DND-41 (cell line): ENCODE results near the gene KIF22.

Source experiments
- EZH2 ChIP-seq: IDR thresholded peaks from 3 replicates; pipeline ENCODE4 v1.6.1; 2012; ENCODE audit warnings: borderline replicate concordance, low read depth, mild to moderate bottlenecking, moderate library complexity, low read length, inconsistent platforms; ENCODE audit not compliant: severe bottlenecking
- TF ChIP-seq, protein P1 (sequence below): IDR thresholded peaks from 2 replicates; pipeline ENCODE4 v1.5.1; 2012; ENCODE audit warnings: borderline replicate concordance, low read length, moderate library complexity, mild to moderate bottlenecking; ENCODE audit not compliant: poor library complexity, severe bottlenecking; ENCODE audit errors: extremely low read depth

DNA sequence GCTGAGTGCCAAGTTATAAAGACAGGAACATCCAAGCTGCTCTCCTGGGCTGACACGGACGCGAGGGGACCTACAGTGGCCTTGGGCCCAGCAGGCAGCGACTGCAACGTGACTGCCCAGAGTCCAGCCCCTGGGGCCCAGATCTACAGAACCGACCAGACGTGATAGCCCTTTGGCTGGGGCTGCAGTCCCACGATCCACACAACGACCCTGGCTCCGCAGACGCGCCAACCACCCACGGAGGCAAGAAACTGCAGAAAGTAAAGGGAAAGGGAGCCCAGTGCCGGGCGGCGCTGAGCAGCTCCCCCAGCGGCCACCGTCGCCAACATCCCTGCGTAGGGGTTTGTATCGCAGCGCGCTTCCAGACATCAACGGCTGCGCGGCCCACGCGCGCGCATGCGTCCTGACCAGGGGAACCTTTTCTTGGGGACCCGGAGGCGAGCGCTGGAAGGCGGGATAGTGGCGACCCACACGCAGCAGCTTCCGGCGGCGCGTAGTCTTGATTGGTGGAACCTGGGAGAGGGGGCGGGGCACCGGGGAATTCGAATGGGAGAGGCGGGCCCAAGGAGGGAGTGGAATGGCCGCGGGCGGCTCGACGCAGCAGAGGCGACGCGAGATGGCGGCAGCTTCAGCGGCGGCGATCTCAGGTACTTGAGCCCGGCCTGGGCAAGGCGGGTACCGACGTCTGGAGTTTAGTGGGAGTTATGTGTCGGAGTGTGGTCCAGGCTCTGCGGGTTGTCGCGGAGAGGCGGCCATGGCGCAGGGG, at the start of gene KIF22:
- TF ChIP-seq, protein P1, sequence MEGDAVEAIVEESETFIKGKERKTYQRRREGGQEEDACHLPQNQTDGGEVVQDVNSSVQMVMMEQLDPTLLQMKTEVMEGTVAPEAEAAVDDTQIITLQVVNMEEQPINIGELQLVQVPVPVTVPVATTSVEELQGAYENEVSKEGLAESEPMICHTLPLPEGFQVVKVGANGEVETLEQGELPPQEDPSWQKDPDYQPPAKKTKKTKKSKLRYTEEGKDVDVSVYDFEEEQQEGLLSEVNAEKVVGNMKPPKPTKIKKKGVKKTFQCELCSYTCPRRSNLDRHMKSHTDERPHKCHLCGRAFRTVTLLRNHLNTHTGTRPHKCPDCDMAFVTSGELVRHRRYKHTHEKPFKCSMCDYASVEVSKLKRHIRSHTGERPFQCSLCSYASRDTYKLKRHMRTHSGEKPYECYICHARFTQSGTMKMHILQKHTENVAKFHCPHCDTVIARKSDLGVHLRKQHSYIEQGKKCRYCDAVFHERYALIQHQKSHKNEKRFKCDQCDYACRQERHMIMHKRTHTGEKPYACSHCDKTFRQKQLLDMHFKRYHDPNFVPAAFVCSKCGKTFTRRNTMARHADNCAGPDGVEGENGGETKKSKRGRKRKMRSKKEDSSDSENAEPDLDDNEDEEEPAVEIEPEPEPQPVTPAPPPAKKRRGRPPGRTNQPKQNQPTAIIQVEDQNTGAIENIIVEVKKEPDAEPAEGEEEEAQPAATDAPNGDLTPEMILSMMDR, result peak; percentile 89
- no peak for TF ChIP-seq EZH2
